MM.1S (cell line): ENCODE measurements around the gene ZDHHC22.

Source experiments
- DNase-seq: peaks from one replicate; pipeline ENCODE4 v3.0.0-alpha.2; 2015
- H2AFZ ChIP-seq: fragments of 300-600 bp; sonication (generic); 2 replicates; pipeline ENCODE4 v1.6.0; 2016; ENCODE audit warnings: antibody characterized with exemption, low read length
- H3F3A ChIP-seq: fragments of 300-600 bp; sonication (generic); 2 replicates; pipeline ENCODE4 v1.6.1; 2016; ENCODE audit warnings: mild to moderate bottlenecking, antibody characterized with exemption, low read length, moderate library complexity, mixed read lengths; ENCODE audit not compliant: insufficient read depth
- H3K27ac ChIP-seq: fragments of 300-600 bp; sonication (generic); 2 replicates; pipeline ENCODE4 v1.5.1; 2016; ENCODE audit warnings: mild to moderate bottlenecking, low read length
- H3K27me3 ChIP-seq: fragments of 300-600 bp; sonication (generic); replicated peaks from 2 replicates; pipeline ENCODE4 v1.6.0; 2016; ENCODE audit warnings: low read length; ENCODE audit not compliant: insufficient read depth
- H3K36me3 ChIP-seq: fragments of 300-600 bp; sonication (generic); replicated peaks from 2 replicates; pipeline ENCODE4 v1.6.1; 2016; ENCODE audit warnings: mild to moderate bottlenecking, low read length, mixed read lengths; ENCODE audit not compliant: insufficient read depth
- H3K4me1 ChIP-seq: fragments of 300-600 bp; sonication (generic); 2 replicates; pipeline ENCODE4 v1.6.1; 2016; ENCODE audit warnings: low read length, mixed read lengths
- H3K4me2 ChIP-seq: fragments of 300-600 bp; sonication (generic); 2 replicates; pipeline ENCODE4 v1.6.0; 2016; ENCODE audit warnings: low read depth, low read length
- H3K4me3 ChIP-seq: fragments of 300-600 bp; sonication (generic); 2 replicates; pipeline ENCODE4 v1.5.1; 2016; ENCODE audit warnings: low read length, mixed read lengths
- H3K79me2 ChIP-seq: fragments of 300-600 bp; sonication (generic); 2 replicates; pipeline ENCODE4 v1.6.1; 2016; ENCODE audit warnings: mixed run types, low read length, mixed read lengths
- H3K9ac ChIP-seq: fragments of 300-600 bp; sonication (generic); 2 replicates; pipeline ENCODE4 v1.6.1; 2016; ENCODE audit warnings: low read length, mixed read lengths
- H3K9me2 ChIP-seq: fragments of 300-600 bp; sonication (generic); replicated peaks from 2 replicates; pipeline ENCODE4 v1.6.1; 2016; ENCODE audit warnings: mild to moderate bottlenecking, low read length, mixed read lengths; ENCODE audit not compliant: insufficient read depth
- H3K9me3 ChIP-seq: fragments of 300-600 bp; sonication (generic); replicated peaks from 2 replicates; pipeline ENCODE4 v1.6.1; 2016; ENCODE audit warnings: mild to moderate bottlenecking, low read length, mixed read lengths; ENCODE audit not compliant: insufficient read depth
- H4K20me1 ChIP-seq: fragments of 300-600 bp; sonication (generic); 2 replicates; pipeline ENCODE4 v1.6.1; 2016; ENCODE audit warnings: mild to moderate bottlenecking, low read length, moderate library complexity, mixed read lengths; ENCODE audit not compliant: insufficient read depth
- CTCF ChIP-seq: fragments of 300-600 bp; sonication (generic); IDR thresholded peaks from 2 replicates; pipeline ENCODE4 v1.5.1; 2016; ENCODE audit warnings: antibody characterized with exemption, low read length, mixed read lengths
- EZH2 ChIP-seq: fragments of 300-600 bp; sonication (generic); optimal IDR thresholded peaks from 2 replicates; pipeline ENCODE3; 2017; ENCODE audit warnings: low read depth, mild to moderate bottlenecking, antibody characterized with exemption, low read length, mixed read lengths
- EZH2phosphoT487 ChIP-seq: fragments of 300-600 bp; sonication (generic); IDR thresholded peaks from 2 replicates; pipeline ENCODE4 v1.6.1; 2018; ENCODE audit warnings: antibody characterized with exemption, low read length

ZDHHC22 gene

GRCh38 chr14:77139022-77139421, 2.6 kb downstream of the ZDHHC22 start:
- Histone ChIP-seq H4K20me1 (no peaks in the 10 kb centered on the region), H3K9ac (no peak overlapping the region), H3K9me2 (no peaks in the 10 kb centered on the region), H3K27ac (no peak overlapping the region), H3K36me3 (no peaks in the 10 kb centered on the region), H3K4me2 (no peak overlapping the region), H3K79me2 (no peaks in the 10 kb centered on the region), H3F3A (no peaks in the 10 kb centered on the region), H3K4me1 (no peaks in the 10 kb centered on the region), H3K9me3 (no peaks in the 10 kb centered on the region), H3K27me3 (peaks cover 23% of the 10 kb centered on the region), H2AFZ (no peak overlapping the region), H3K4me3 (no peak overlapping the region)
- no peak for DNase-seq
- no peak for TF ChIP-seq EZH2phosphoT487
- TF ChIP-seq CTCF: no peak
- no peak for TF ChIP-seq EZH2

- Histone ChIP-seq H3K4me2 (no peak overlapping the region), H3K9me3 (no peaks in the 10 kb centered on the region), H4K20me1 (no peaks in the 10 kb centered on the region), H3K27me3 (no peaks in the 10 kb centered on the region; the same call in 1 of the 2 replicates), H2AFZ (no peak overlapping the region), H3K79me2 (no peaks in the 10 kb centered on the region), H3K9me2 (no peaks in the 10 kb centered on the region), H3K36me3 (no peaks in the 10 kb centered on the region), H3K4me1 (no peaks in the 10 kb centered on the region), H3F3A (no peaks in the 10 kb centered on the region), H3K27ac (no peak overlapping the region), H3K9ac (no peak overlapping the region), H3K4me3 (no peak overlapping the region)
- TF ChIP-seq EZH2: no peak
- TF ChIP-seq EZH2phosphoT487: no peak
- TF ChIP-seq CTCF: no peak
- peak; percentile 60 for DNase-seq
Observed at GRCh38 chr14:77133720-77134338, 7.8 kb downstream of the ZDHHC22 start.

- DNase-seq: no peak
- no peaks in the 10 kb centered on the region for H3K9me2 ChIP-seq
- no peaks in the 10 kb centered on the region for H4K20me1 ChIP-seq
- no peak overlapping the region for H2AFZ ChIP-seq
- H3K9ac ChIP-seq: no peak overlapping the region
- TF ChIP-seq CTCF (no peak), EZH2phosphoT487 (no peak), EZH2 (no peak)
- no peak overlapping the region for H3K27ac ChIP-seq
- no peaks in the 10 kb centered on the region for H3K36me3 ChIP-seq
- no peaks in the 10 kb centered on the region for H3F3A ChIP-seq
- no peaks in the 10 kb centered on the region; the same call in 1 of the 2 replicates for H3K27me3 ChIP-seq
- no peaks in the 10 kb centered on the region for H3K79me2 ChIP-seq
- no peak overlapping the region for H3K4me3 ChIP-seq
- no peaks in the 10 kb centered on the region for H3K4me1 ChIP-seq
- H3K9me3 ChIP-seq: no peaks in the 10 kb centered on the region
- no peak overlapping the region for H3K4me2 ChIP-seq
Observed at GRCh38 chr14:77131871-77132486, 9.6 kb downstream of the ZDHHC22 start.
